Activated CD8-positive, alpha-beta T cell treated with anti-CD3 and anti-CD28 coated beads for 36 hours (primary cell): ENCODE measurements around the gene RAB25. TPM values are rescaled to one million over a fixed set of nuclear protein-coding genes. Genes with fewer than 3 reads are reported as not detected.

Experiments used
- ATAC-seq: fragments of 200-7000 bp; cut with Tn5 transposase; one replicate; pipeline ENCODE4 v1.10.0; 2021; ENCODE audit warnings: mild to moderate bottlenecking, moderate library complexity
- CTCF ChIA-PET: fragments of 350-600 bp; sonication (Branson Sonifier 250); formaldehyde crosslinking; loops from one replicate; lab custom pipeline; 2021; ENCODE audit warnings: antibody characterized with exemption; lab: Charles Lee
- POLR2A ChIA-PET: fragments of 350-600 bp; sonication (Branson Sonifier 250); formaldehyde crosslinking; loops from one replicate; lab custom pipeline; 2021; ENCODE audit warnings: antibody characterized with exemption; lab: Charles Lee
- DNase-seq: peaks from one replicate; pipeline ENCODE4 v3.0.0-alpha.2; 2020
- H3K27ac Mint-ChIP-seq: one replicate; pipeline ENCODE4 v1.8.0; 2021; ENCODE audit warnings: mild to moderate bottlenecking, mixed read lengths
- H3K27me3 Mint-ChIP-seq: one replicate; pipeline ENCODE4 v1.8.0; 2021; ENCODE audit warnings: mixed read lengths
- H3K36me3 Mint-ChIP-seq: one replicate; pipeline ENCODE4 v1.8.0; 2021; ENCODE audit warnings: low read depth, mixed read lengths
- H3K4me1 Mint-ChIP-seq: one replicate; pipeline ENCODE4 v1.8.0; 2021; ENCODE audit warnings: low read depth, mixed read lengths
- H3K4me3 Mint-ChIP-seq: one replicate; pipeline ENCODE4 v1.8.0; 2021; ENCODE audit warnings: mild to moderate bottlenecking, moderate library complexity, mixed read lengths
- H3K9me3 Mint-ChIP-seq: one replicate; pipeline ENCODE4 v1.8.0; 2021; ENCODE audit warnings: mixed read lengths
- intact Hi-C: fragments of 100-400 bp; cut with micrococcal nuclease; formaldehyde crosslinking; loops from one replicate; pipeline ENCODE4 v1.10.0; 2022
- total RNA-seq, 2 experiments: library from RNA; stranded (reverse); gene quantifications; one replicate each; pipeline ENCODE4 v1.2.3, GENCODE V29; 2021
- TF ChIP-seq, protein P1 (sequence below): fragments of 200-600 bp; IDR thresholded peaks from one replicate; pipeline ENCODE4 v1.8.0; 2022; ENCODE audit warnings: antibody characterized with exemption, mild to moderate bottlenecking

The RAB25 gene
- total RNA-seq, 2 experiments from 2014 or later, result 0.49 to 0.63 TPM

- ChIA-PET POLR2A (interaction anchor here (0.6 to 3.9 kb wide), 10 partner anchors 10 to 179 kb away, joined by 3 to 30 read pairs (median 4); partner anchors contain the start of genes LMNA, PMF1 and SMG5), CTCF (interaction anchor here (0.6 to 7.1 kb wide), 5 partner anchors 8 to 499 kb away, joined by 3 to 76 read pairs (median 3); no protein-coding TSS in a partner anchor)
- DNase-seq, result peak; percentile 51
- peaks cover 8% of the 10 kb centered on the region for H3K27me3 Mint-ChIP-seq
- TF ChIP-seq, protein P1, sequence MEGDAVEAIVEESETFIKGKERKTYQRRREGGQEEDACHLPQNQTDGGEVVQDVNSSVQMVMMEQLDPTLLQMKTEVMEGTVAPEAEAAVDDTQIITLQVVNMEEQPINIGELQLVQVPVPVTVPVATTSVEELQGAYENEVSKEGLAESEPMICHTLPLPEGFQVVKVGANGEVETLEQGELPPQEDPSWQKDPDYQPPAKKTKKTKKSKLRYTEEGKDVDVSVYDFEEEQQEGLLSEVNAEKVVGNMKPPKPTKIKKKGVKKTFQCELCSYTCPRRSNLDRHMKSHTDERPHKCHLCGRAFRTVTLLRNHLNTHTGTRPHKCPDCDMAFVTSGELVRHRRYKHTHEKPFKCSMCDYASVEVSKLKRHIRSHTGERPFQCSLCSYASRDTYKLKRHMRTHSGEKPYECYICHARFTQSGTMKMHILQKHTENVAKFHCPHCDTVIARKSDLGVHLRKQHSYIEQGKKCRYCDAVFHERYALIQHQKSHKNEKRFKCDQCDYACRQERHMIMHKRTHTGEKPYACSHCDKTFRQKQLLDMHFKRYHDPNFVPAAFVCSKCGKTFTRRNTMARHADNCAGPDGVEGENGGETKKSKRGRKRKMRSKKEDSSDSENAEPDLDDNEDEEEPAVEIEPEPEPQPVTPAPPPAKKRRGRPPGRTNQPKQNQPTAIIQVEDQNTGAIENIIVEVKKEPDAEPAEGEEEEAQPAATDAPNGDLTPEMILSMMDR, result no peak
- no peaks in the 10 kb centered on the region for H3K36me3 Mint-ChIP-seq
- peaks cover 64% of the 10 kb centered on the region for H3K4me1 Mint-ChIP-seq
- H3K27ac Mint-ChIP-seq, result peak overlapping the region; percentile 76
- H3K4me3 Mint-ChIP-seq, result no peak overlapping the region
- ATAC-seq, result peak; percentile 9
- H3K9me3 Mint-ChIP-seq, result no peaks in the 10 kb centered on the region
- intact Hi-C loops, result no loop called here
These were observed 43.3 kb downstream of the RAB25 start for GRCh38 chr1:156104065-156104810.

DNA sequence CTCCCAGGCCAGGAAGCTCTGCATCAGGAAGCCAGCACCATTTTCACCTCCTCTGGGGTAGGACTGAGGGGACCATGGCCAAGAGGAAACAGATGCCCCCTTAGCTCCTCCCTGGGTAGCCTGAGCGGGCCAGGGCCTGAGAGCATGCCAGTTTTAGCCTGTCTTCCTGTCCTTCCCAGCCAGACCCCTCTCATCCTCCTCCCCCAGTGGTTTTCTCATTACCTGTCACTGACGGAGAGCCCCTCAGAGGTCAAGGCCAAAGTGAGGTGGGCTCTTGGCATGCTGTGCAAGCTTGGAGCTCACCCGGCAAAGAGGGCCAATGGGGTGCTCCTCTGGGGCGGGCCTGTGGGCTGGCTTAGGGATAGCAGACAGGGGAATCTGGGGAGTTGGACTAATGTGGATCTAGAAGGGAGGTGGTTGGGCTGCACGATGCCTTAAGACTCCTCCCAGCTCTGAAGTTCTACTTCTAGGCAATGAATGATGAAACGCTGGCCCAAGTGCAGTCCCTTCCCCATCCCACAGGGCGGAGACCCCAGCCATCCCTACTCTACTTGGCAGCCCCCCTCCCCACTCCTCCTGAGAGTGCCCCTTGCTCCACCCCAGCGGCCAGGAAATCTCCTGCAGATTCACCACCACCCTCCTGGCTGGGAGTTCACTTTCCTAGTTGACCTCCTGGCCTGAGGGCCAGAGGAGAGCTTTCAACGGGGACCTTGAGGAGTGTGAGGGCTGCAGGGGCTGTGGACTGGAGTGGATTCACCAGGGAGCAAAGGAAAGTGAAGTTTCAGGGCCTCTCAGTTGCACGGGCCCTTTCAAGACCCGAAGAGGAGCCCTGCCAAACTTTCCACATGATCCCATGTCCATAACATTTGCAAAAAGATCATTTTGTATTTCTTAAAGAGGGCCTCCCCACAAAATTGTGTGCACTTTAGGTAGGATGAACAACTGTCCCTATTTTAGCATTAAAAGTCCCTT lies 44.2 kb downstream of the RAB25 start:
- peaks cover 8% of the 10 kb centered on the region for H3K27me3 Mint-ChIP-seq
- no peak for DNase-seq
- no peaks in the 10 kb centered on the region for H3K9me3 Mint-ChIP-seq
- TF ChIP-seq, protein P1, result no peak
- H3K36me3 Mint-ChIP-seq, result no peaks in the 10 kb centered on the region
- H3K27ac Mint-ChIP-seq, result peak overlapping the region; percentile 91
- CTCF ChIA-PET, result interaction anchor here (0.6 to 7.1 kb wide), 4 partner anchors 8 to 498 kb away, joined by 3 to 76 read pairs (median 31); no protein-coding TSS in a partner anchor
- intact Hi-C loops, result no loop called here
- peak overlapping the region; percentile 55 for H3K4me3 Mint-ChIP-seq
- POLR2A ChIA-PET, result interaction anchor here (0.7 to 3.9 kb wide), 9 partner anchors 9 to 177 kb away, joined by 3 to 30 read pairs (median 4); partner anchors contain the start of genes LMNA, PMF1 and SMG5
- ATAC-seq, result no peak
- peaks cover 66% of the 10 kb centered on the region for H3K4me1 Mint-ChIP-seq

DNA sequence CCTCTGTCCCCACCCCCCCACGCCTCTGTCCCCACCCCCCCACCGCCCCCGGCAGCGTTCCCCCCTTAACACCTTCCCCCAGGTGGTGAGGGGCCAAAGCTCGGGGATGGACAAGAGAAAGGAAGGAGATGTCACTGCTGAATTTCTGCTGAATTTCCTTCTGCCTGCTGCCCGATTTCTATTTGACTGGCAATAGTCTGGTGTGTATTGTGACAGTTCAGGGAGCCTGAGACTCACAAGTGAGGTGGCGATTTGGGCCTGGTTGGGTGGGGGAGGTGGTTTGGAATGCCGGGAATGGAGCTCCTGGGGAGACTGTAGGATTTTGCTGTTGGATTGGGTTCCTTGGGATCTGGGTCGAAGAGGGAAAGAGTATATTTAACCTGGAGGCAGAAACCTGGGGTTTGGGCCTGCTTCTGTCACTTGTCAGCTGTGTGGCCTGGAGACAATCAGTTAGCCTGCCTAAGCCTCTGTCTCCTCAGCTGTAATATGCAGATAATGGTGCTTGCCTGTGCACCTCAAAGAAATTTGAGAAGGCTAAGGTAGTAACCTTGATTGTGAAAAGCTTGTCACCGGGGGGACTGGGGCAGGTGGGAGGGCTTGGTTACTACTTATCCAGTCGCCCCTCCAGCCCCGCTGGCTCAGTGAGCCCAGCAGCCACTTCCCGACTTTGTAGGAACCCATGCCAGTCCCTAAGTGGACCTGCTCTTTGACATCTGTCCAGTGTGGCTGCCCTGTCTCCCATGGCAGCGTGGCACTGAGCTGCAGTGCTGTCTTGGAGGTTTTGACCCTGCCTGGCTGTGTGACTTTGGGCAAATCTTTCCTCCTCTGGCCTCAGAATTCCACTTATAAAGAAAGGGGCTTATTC lies 45.9 kb downstream of the RAB25 start:
- Mint-ChIP-seq H3K4me1 (peaks cover 58% of the 10 kb centered on the region), H3K9me3 (no peaks in the 10 kb centered on the region), H3K4me3 (peak overlapping the region; percentile 55), H3K36me3 (no peaks in the 10 kb centered on the region), H3K27ac (peak overlapping the region; percentile 91), H3K27me3 (peaks cover 1% of the 10 kb centered on the region)
- peak; percentile 26 for ATAC-seq
- intact Hi-C loops, result no loop called here
- ChIA-PET POLR2A (interaction anchor here (0.6 to 3.9 kb wide), 13 partner anchors 8 to 175 kb away, joined by 3 to 30 read pairs (median 5); partner anchors contain the start of genes LMNA and SMG5), CTCF (interaction anchor here (0.6 to 7.1 kb wide), 9 partner anchors 8 to 90 kb away, joined by 3 to 76 read pairs (median 5); partner anchors contain the start of gene LMNA)
- TF ChIP-seq, protein P1, result no peak
- no peak for DNase-seq

DNA sequence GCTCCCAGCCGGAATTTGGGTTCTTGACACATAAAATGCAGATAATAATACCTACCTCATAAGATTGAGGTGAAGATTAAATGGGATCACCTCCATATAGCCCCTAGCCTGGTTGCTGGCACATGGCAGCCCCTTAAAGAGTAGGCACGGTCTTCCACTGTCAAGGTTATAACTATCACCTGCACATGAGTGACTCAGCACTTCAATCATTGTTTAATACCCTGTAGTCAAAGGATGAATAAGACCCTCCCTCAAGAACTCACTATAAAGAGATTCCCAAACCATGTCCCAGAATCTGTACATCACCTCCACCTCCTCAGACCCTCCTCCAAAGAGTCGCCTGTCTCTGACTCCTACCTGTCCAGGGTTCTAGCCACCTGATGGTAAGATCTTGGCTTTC lies 47.1 kb downstream of the RAB25 start:
- Mint-ChIP-seq H3K9me3 (no peaks in the 10 kb centered on the region), H3K4me3 (no peak overlapping the region), H3K27ac (peak overlapping the region; percentile 5), H3K36me3 (no peaks in the 10 kb centered on the region), H3K4me1 (peaks cover 55% of the 10 kb centered on the region), H3K27me3 (peaks cover 5% of the 10 kb centered on the region)
- ChIA-PET CTCF (interaction anchor here (0.7 to 7.1 kb wide), 7 partner anchors 9 to 24 kb away, joined by 3 to 76 read pairs (median 8); no protein-coding TSS in a partner anchor), POLR2A (interaction anchor here (1.0 to 3.9 kb wide), 4 partner anchors 9 to 12 kb away, joined by 3 to 30 read pairs (median 14); no protein-coding TSS in a partner anchor)
- ATAC-seq, result no peak
- DNase-seq, result no peak
- TF ChIP-seq, protein P1, result no peak
- intact Hi-C loops, result no loop called here
